ENCODE results near the gene DST. TPM values are rescaled to one million over a fixed set of nuclear protein-coding genes. Genes with fewer than 3 reads are reported as not detected.
A peak's percentile ranks its signal among the peaks of the same experiment; 100 is the strongest.

Gene DST
- total RNA-seq, 1 donor = 573 TPM

DNA sequence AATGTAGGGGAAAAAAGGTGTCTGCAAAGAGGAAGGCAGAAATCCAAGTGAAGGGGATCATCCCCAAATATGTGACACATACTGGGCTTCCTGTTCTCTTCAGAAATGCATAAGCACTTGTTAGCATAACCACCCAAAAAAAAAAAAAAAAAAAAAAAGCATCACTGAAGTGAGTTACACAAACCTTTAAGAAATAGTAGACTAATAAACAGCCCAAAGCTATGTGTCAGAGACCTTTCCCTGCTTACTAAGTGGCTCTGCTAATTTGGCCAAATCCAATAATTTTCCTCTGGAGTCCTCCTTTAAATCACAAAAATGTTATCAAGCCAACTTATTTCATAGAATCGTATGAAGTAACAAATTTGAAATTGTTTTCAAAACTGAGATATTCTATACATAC lies 7.5 kb upstream of the DST start:
- peaks cover 40% of the 10 kb centered on the region for H3K4me1 ChIP-seq (ENCODE audit: insufficient read depth, low read length)
- DNase-seq (ENCODE audit: insufficient read length, low spot score, missing footprints) = no peak
- no peak overlapping the region for H2AFZ ChIP-seq (ENCODE audit: low read length)
- H3K79me2 ChIP-seq (ENCODE audit: insufficient read depth, low read length) = peaks cover 61% of the 10 kb centered on the region
- H3K36me3 ChIP-seq (ENCODE audit: insufficient read depth, low read length) = peaks cover 44% of the 10 kb centered on the region
- no peak overlapping the region for H3K4me2 ChIP-seq (ENCODE audit: insufficient read depth, low read length)
- H3K27me3 ChIP-seq (ENCODE audit: insufficient read depth, low read length) = no peaks in the 10 kb centered on the region
- H4K20me1 ChIP-seq (ENCODE audit: insufficient read depth, low read length) = peaks cover 7% of the 10 kb centered on the region
- no peaks in the 10 kb centered on the region for H3K9me3 ChIP-seq (ENCODE audit: low read depth, low read length)
- no peak overlapping the region for H3K4me3 ChIP-seq (ENCODE audit: insufficient read depth, low read length)
- no peak for TF ChIP-seq CTCF (IDR thresholded peaks at IDR 0.05; ENCODE audit: extremely low read depth, low read depth, low read length)
- H3K27ac ChIP-seq (ENCODE audit: low read depth, low read length) = peak overlapping the region; percentile 35

DNA sequence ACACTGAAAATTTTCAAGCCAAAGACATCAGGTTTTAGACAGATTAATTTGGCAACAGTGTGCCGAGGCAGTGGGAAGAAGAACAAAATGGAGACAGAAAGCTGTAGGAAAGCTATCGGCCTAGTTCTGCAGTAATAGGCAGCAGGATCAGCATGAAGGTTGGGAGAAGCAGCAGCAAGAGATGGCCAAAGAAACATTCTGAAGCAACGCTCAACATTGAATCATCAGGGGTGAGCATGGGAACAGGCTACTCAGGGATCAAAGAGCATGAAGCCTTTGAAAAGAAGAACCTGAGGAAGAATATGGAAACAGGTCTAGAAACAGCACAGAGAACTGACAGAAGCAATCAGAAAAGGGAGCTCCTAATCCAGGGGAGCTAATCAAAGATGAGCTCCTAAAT lies 7.1 kb upstream of the DST start:
- Histone ChIP-seq H3K27ac (ENCODE audit: low read depth, low read length) (peak overlapping the region; percentile 35), H3K9me3 (ENCODE audit: low read depth, low read length) (no peaks in the 10 kb centered on the region), H3K36me3 (ENCODE audit: insufficient read depth, low read length) (peaks cover 49% of the 10 kb centered on the region), H3K4me1 (ENCODE audit: insufficient read depth, low read length) (peaks cover 40% of the 10 kb centered on the region), H3K4me3 (ENCODE audit: insufficient read depth, low read length) (no peak overlapping the region), H2AFZ (ENCODE audit: low read length) (no peak overlapping the region), H3K27me3 (ENCODE audit: insufficient read depth, low read length) (no peaks in the 10 kb centered on the region), H3K79me2 (ENCODE audit: insufficient read depth, low read length) (peaks cover 62% of the 10 kb centered on the region), H4K20me1 (ENCODE audit: insufficient read depth, low read length) (peaks cover 7% of the 10 kb centered on the region), H3K4me2 (ENCODE audit: insufficient read depth, low read length) (no peak overlapping the region)
- TF ChIP-seq CTCF (IDR thresholded peaks at IDR 0.05; ENCODE audit: extremely low read depth, low read depth, low read length) = no peak
- DNase-seq (ENCODE audit: insufficient read length, low spot score, missing footprints) = peak; percentile 32

GRCh38 chr6:56649053-56649769 lies 6.5 kb upstream of the DST start:
- Histone ChIP-seq H3K27me3 (ENCODE audit: insufficient read depth, low read length) (no peaks in the 10 kb centered on the region), H3K36me3 (ENCODE audit: insufficient read depth, low read length) (peaks cover 54% of the 10 kb centered on the region), H3K4me1 (ENCODE audit: insufficient read depth, low read length) (peaks cover 40% of the 10 kb centered on the region), H3K9me3 (ENCODE audit: low read depth, low read length) (no peaks in the 10 kb centered on the region), H2AFZ (ENCODE audit: low read length) (no peak overlapping the region), H3K4me3 (ENCODE audit: insufficient read depth, low read length) (no peak overlapping the region), H3K27ac (ENCODE audit: low read depth, low read length) (peak overlapping the region; percentile 35), H3K79me2 (ENCODE audit: insufficient read depth, low read length) (peaks cover 64% of the 10 kb centered on the region), H3K4me2 (ENCODE audit: insufficient read depth, low read length) (no peak overlapping the region), H4K20me1 (ENCODE audit: insufficient read depth, low read length) (peaks cover 7% of the 10 kb centered on the region)
- no peak for TF ChIP-seq CTCF (IDR thresholded peaks at IDR 0.05; ENCODE audit: extremely low read depth, low read depth, low read length)
- no peak for DNase-seq (ENCODE audit: insufficient read length, low spot score, missing footprints)

GRCh38 chr6:56647172-56647762 lies 4.6 kb upstream of the DST start:
- Histone ChIP-seq H4K20me1 (ENCODE audit: insufficient read depth, low read length) (peaks cover 12% of the 10 kb centered on the region), H3K27ac (ENCODE audit: low read depth, low read length) (no peak overlapping the region), H2AFZ (ENCODE audit: low read length) (no peak overlapping the region), H3K79me2 (ENCODE audit: insufficient read depth, low read length) (peaks cover 69% of the 10 kb centered on the region), H3K4me3 (ENCODE audit: insufficient read depth, low read length) (no peak overlapping the region), H3K4me1 (ENCODE audit: insufficient read depth, low read length) (peaks cover 42% of the 10 kb centered on the region), H3K36me3 (ENCODE audit: insufficient read depth, low read length) (peaks cover 59% of the 10 kb centered on the region), H3K9me3 (ENCODE audit: low read depth, low read length) (no peaks in the 10 kb centered on the region), H3K27me3 (ENCODE audit: insufficient read depth, low read length) (no peaks in the 10 kb centered on the region), H3K4me2 (ENCODE audit: insufficient read depth, low read length) (no peak overlapping the region)
- no peak for TF ChIP-seq CTCF (IDR thresholded peaks at IDR 0.05; ENCODE audit: extremely low read depth, low read depth, low read length)
- DNase-seq (ENCODE audit: insufficient read length, low spot score, missing footprints) = no peak
